ENCODE data around the gene SLC35B3.
"Not testable (repeated sequence)": the region's sequence is repeated elsewhere in the genome, so short reads cannot be mapped to it uniquely, and the experiment has no call there.

Gene SLC35B3

DNA sequence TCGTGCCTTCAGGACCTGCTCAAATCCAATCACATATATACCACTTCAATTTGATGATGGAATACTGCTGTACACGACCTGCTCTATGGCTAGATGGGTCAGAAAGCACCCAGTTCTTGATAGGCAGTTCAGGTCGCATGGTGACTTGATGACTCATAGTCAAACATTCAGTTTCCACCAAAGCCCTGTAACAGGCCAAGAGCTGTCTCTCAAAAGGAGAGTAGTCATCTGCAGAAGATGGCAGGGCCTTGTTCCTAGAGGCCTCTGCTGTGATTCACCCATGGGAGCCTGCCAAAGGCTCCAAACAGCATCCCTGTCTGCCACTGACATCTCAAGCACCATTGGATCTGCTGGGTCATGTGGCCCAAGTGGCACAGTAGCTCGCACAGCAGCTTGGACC lies 29.4 kb downstream of the SLC35B3 start:
- not testable (repeated sequence) for DNase-seq

GRCh38 chr6:8402546-8402945 lies 32.8 kb downstream of the SLC35B3 start:
- DNase-seq, result no peak

DNA sequence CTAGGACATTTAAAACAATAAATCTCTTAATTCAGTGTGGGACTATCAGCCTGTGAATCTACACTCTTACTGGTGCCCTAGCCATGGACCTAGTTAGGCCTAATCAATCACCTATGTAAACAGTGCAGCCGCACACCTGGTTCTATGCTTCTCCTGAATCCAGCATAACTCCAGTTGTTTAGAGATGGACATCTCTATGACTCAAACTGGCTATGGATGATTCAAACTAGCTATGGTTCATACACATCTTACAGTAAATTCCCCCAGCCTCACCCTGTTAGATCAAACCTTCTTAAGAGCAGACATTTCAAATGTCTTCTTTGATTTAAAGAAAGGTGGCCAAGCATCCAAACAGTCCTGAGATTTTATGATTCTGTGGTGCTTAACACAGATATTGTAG lies 34.7 kb downstream of the SLC35B3 start:
- no peak for DNase-seq

- DNase-seq, result no peak
Observed at GRCh38 chr6:8392569-8392968, 42.8 kb downstream of the SLC35B3 start.

DNA sequence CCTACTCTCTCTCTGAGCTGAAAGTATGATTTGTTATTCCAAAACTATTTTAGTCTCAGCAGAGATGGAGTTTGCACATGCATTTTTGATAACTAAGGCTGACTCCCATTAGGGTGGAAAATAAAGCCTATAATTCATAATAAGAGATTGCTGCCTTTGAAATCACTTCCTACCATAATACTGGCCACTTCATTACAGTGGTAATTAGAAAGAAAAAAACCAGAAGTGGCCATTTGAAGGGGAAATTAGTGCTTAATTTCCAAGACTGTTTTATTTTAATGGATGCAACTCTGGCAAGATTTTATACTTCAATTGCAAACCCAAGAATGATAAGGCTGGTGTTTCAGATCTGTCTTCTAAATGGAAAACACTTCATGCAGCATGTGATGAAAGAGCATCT lies 43.4 kb downstream of the SLC35B3 start:
- no peak for DNase-seq

DNA sequence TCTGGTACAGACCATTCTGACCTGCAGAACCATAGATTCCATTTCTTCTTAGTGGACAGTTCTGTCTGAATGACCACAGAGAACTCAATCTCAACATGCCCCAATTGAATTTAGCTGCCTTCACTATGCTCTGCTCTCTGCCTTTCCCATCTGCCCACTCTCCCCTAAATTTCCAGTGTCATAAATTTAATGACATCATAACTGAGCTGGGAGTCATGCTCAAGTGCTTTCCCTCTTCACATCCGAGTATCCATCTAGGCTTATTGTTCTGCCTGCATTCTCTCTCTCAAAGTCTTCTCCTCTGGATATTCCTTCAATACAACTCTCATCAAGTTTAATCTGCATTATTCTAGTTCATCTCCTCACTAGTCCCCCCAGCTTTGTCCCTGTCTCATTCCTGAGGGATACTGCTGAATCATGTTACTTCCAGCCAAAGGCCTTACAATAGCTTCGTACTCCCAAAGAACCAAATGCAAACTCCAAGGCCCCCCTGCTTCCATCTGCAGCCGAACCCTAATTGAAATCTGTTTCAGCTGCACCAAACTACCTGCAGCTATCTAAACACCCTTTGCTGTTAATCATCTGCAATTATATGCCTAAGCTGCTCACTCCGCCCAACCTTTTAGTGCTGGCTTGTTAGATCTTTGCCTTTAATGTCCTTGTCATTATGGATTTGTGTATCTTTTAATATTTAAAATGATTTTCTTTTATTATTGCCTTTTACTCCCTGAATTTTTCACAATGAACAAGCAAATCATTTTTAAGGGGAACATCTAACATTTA lies 46.1 kb downstream of the SLC35B3 start:
- no peak for DNase-seq

DNA sequence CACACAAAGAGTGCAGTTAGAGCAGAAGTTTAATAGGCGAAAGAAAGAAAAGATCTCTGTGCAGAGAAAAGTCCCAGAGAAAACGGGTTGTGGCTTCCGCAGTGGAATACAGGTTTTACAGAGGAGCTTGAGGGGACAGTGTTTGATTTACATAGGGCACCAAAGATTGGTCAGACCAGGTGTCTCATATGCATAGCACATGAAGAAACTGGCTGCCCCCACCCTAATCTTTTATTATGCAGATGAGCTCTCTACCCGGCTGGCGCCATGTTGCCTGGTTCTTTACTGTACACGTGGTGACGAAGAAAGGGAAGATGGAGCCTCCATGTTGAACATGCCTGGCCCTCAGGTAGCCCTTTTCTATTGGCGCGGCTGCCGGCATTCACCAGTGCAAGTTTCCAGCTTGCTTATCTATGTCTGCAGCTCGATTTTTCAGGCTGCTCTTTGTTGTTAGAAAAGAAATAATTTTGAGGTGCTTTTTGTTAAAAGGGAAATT lies 47.4 kb downstream of the SLC35B3 start:
- no peak for DNase-seq

GRCh38 chr6:8383584-8383983 lies 51.8 kb downstream of the SLC35B3 start:
- DNase-seq, result no peak

GRCh38 chr6:8382434-8382833 lies 52.9 kb downstream of the SLC35B3 start:
- DNase-seq, result no peak

DNA sequence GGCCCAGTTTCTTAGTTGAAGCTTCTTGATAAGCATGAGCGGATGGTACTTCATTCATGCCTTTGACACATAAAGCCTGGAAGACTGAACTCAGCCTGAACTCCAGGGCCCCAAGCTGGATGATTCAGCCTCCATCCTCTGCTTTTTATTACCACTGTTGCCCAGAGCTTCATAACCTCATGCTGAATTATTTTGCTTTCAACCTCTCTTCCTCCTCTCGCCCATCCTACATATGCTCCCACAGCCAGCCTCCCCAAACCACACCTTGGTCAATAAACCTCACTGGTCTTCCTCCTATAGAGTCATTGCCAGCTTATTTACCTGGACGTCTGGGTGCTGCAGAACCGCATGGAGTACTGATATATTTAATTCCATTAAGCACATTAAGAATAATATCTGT lies 59.4 kb downstream of the SLC35B3 start:
- DNase-seq, result no peak
